Mononuclear cell (primary cell): ENCODE measurements around the gene NPAS2. TPM values are rescaled to one million over a fixed set of nuclear protein-coding genes. Genes with fewer than 3 reads are reported as not detected.

ENCODE experiments used
- H3K27me3 ChIP-seq: 2 replicates; pipeline ENCODE4 v1.6.0; 2011; ENCODE audit warnings: low read length, control low read depth; ENCODE audit not compliant: insufficient read depth
- H3K4me1 ChIP-seq: 2 replicates; pipeline ENCODE4 v1.5.1; 2011; ENCODE audit warnings: mild to moderate bottlenecking, low read length, control low read depth; ENCODE audit not compliant: insufficient read depth
- H3K4me3 ChIP-seq: 2 replicates; pipeline ENCODE4 v1.5.1; 2011; ENCODE audit warnings: mild to moderate bottlenecking, low read length, moderate library complexity
- H3K9me3 ChIP-seq: 2 replicates; pipeline ENCODE4 v1.5.1; 2011; ENCODE audit warnings: low read depth, mild to moderate bottlenecking, control low read depth, low read length
- total RNA-seq: library from RNA; depleted of rRNA; stranded (reverse); fragments of >200 nt; gene quantifications from one replicate; pipeline ENCODE4 v1.2.3, GENCODE V29; 2012

NPAS2 gene
- total RNA-seq, 1 donor = 2.4 TPM

GRCh38 chr2:100823665-100824438, 3.9 kb downstream of the NPAS2 start:
- H3K27me3 ChIP-seq = peaks cover 50% of the 10 kb centered on the region
- no peaks in the 10 kb centered on the region for H3K4me1 ChIP-seq
- H3K4me3 ChIP-seq = no peak overlapping the region
- no peaks in the 10 kb centered on the region for H3K9me3 ChIP-seq

- H3K4me3 ChIP-seq = no peak overlapping the region
- peaks cover 46% of the 10 kb centered on the region for H3K27me3 ChIP-seq
- no peaks in the 10 kb centered on the region for H3K9me3 ChIP-seq
- no peaks in the 10 kb centered on the region for H3K4me1 ChIP-seq
Observed at GRCh38 chr2:100824842-100825241, 4.9 kb downstream of the NPAS2 start.

GRCh38 chr2:100826494-100826893, 6.6 kb downstream of the NPAS2 start:
- Histone ChIP-seq H3K4me1 (no peaks in the 10 kb centered on the region), H3K27me3 (peaks cover 36% of the 10 kb centered on the region), H3K4me3 (no peak overlapping the region), H3K9me3 (no peaks in the 10 kb centered on the region)

- H3K9me3 ChIP-seq = no peaks in the 10 kb centered on the region
- no peaks in the 10 kb centered on the region for H3K4me1 ChIP-seq
- no peak overlapping the region for H3K4me3 ChIP-seq
Observed at GRCh38 chr2:100831158-100831750, 11.3 kb downstream of the NPAS2 start.

GRCh38 chr2:100831831-100832230, 11.9 kb downstream of the NPAS2 start:
- H3K27me3 ChIP-seq = peaks cover 3% of the 10 kb centered on the region
- H3K4me1 ChIP-seq = no peaks in the 10 kb centered on the region
- H3K9me3 ChIP-seq = no peaks in the 10 kb centered on the region
- H3K4me3 ChIP-seq = no peak overlapping the region

More at GRCh38 chr2:100831158-100831750, 11.3 kb downstream of the NPAS2 start:
- H3K27me3 ChIP-seq = peaks cover 3% of the 10 kb centered on the region

- Histone ChIP-seq H3K4me1 (no peaks in the 10 kb centered on the region), H3K9me3 (no peaks in the 10 kb centered on the region), H3K4me3 (no peak overlapping the region), H3K27me3 (peaks cover 3% of the 10 kb centered on the region)
Observed at GRCh38 chr2:100832885-100833284, 12.9 kb downstream of the NPAS2 start.

GRCh38 chr2:100833331-100833730, 13.4 kb downstream of the NPAS2 start:
- H3K9me3 ChIP-seq = no peaks in the 10 kb centered on the region
- no peak overlapping the region for H3K4me3 ChIP-seq

GRCh38 chr2:100834221-100834620, 14.3 kb downstream of the NPAS2 start:
- Histone ChIP-seq H3K9me3 (no peaks in the 10 kb centered on the region), H3K4me3 (no peak overlapping the region), H3K27me3 (no peaks in the 10 kb centered on the region), H3K4me1 (no peaks in the 10 kb centered on the region)

More at GRCh38 chr2:100833331-100833730, 13.4 kb downstream of the NPAS2 start:
- Histone ChIP-seq H3K4me1 (no peaks in the 10 kb centered on the region), H3K27me3 (peaks cover 3% of the 10 kb centered on the region)

- H3K4me3 ChIP-seq = no peak overlapping the region
Observed at GRCh38 chr2:100835006-100835659, 15.2 kb downstream of the NPAS2 start.

GRCh38 chr2:100840519-100840918, 20.6 kb downstream of the NPAS2 start:
- Histone ChIP-seq H3K27me3 (no peaks in the 10 kb centered on the region), H3K4me3 (no peak overlapping the region), H3K9me3 (no peaks in the 10 kb centered on the region), H3K4me1 (no peaks in the 10 kb centered on the region)

More at GRCh38 chr2:100835006-100835659, 15.2 kb downstream of the NPAS2 start:
- Histone ChIP-seq H3K4me1 (no peaks in the 10 kb centered on the region), H3K27me3 (no peaks in the 10 kb centered on the region), H3K9me3 (no peaks in the 10 kb centered on the region)

GRCh38 chr2:100842241-100842922, 22.4 kb downstream of the NPAS2 start:
- H3K27me3 ChIP-seq = no peaks in the 10 kb centered on the region
- no peak overlapping the region for H3K4me3 ChIP-seq
- H3K4me1 ChIP-seq = no peaks in the 10 kb centered on the region
- H3K9me3 ChIP-seq = no peaks in the 10 kb centered on the region

- Histone ChIP-seq H3K4me3 (no peak overlapping the region), H3K27me3 (no peaks in the 10 kb centered on the region), H3K9me3 (no peaks in the 10 kb centered on the region), H3K4me1 (no peaks in the 10 kb centered on the region)
Observed at GRCh38 chr2:100844514-100844913, 24.6 kb downstream of the NPAS2 start.

- Histone ChIP-seq H3K4me1 (no peaks in the 10 kb centered on the region), H3K4me3 (no peak overlapping the region), H3K9me3 (no peaks in the 10 kb centered on the region), H3K27me3 (no peaks in the 10 kb centered on the region)
Observed at GRCh38 chr2:100845141-100845991, 25.4 kb downstream of the NPAS2 start.

GRCh38 chr2:100846716-100847115, 26.8 kb downstream of the NPAS2 start:
- Histone ChIP-seq H3K4me1 (no peaks in the 10 kb centered on the region), H3K9me3 (no peaks in the 10 kb centered on the region), H3K27me3 (no peaks in the 10 kb centered on the region), H3K4me3 (no peak overlapping the region)
